H1 (cell line): ENCODE results near the gene TP73. TPM values are rescaled to one million over a fixed set of nuclear protein-coding genes. Genes with fewer than 3 reads are reported as not detected.

Experiments
- CTCF ChIA-PET: fragments of 300-600 bp; sonication (Branson Sonifier 250); formaldehyde crosslinking; loops from one replicate; lab custom pipeline; 2021; ENCODE audit not compliant: partially characterized antibody; lab: Charles Lee
- POLR2A ChIA-PET: fragments of 300-600 bp; sonication (Branson Sonifier 250); formaldehyde crosslinking; loops from one replicate; lab custom pipeline; 2021; ENCODE audit warnings: inconsistent platforms; ENCODE audit not compliant: partially characterized antibody; lab: Charles Lee
- DNase-seq, 2 experiments: peaks; one replicate each; pipeline versions ENCODE4 v3.0.0 to v3.0.0-alpha.2; 2010 to 2022; ENCODE audit warnings: low spot score in 2 of 2, low read depth in 1 of 2, mixed read lengths in 1 of 2
- FAIRE-seq: peaks from 2 replicates; lab custom pipeline; 2011; peaks lifted over from hg19 to GRCh38; lab: Jason Lieb, UNC
- H2AFZ ChIP-seq: 2 replicates; pipeline ENCODE4 v1.8.1; 2012; ENCODE audit warnings: low read length, inconsistent platforms
- H2AK5ac ChIP-seq: 2 replicates; pipeline ENCODE4 v1.6.1; 2013; ENCODE audit warnings: low read depth, low read length
- H2BK120ac ChIP-seq: replicated peaks from 2 replicates; pipeline ENCODE3; 2013; ENCODE audit warnings: low read depth, low read length, inconsistent platforms
- H2BK12ac ChIP-seq: 2 replicates; pipeline ENCODE4 v1.6.1; 2013; ENCODE audit warnings: low read depth, low read length
- H2BK15ac ChIP-seq: 2 replicates; pipeline ENCODE4 v1.6.1; 2013; ENCODE audit warnings: low read length
- H2BK20ac ChIP-seq: 2 replicates; pipeline ENCODE4 v1.6.1; 2013; ENCODE audit warnings: low read length
- H2BK5ac ChIP-seq: 2 replicates; pipeline ENCODE4 v1.6.1; 2013; ENCODE audit warnings: low read depth, low read length
- H3K14ac ChIP-seq: 2 replicates; pipeline ENCODE4 v1.6.1; 2013; ENCODE audit warnings: inconsistent platforms; ENCODE audit not compliant: insufficient read length
- H3K18ac ChIP-seq: 2 replicates; pipeline ENCODE4 v1.6.1; 2013; ENCODE audit warnings: low read length; ENCODE audit errors: extremely low read depth
- H3K23ac ChIP-seq: 2 replicates; pipeline ENCODE4 v1.6.1; 2013; ENCODE audit warnings: inconsistent platforms; ENCODE audit not compliant: insufficient read length
- H3K23me2 ChIP-seq: 2 replicates; pipeline ENCODE4 v1.6.1; 2013; ENCODE audit warnings: low read depth, low read length
- H3K27ac ChIP-seq: 2 replicates; pipeline ENCODE4 v1.6.1; 2011; ENCODE audit warnings: low read depth, low read length, inconsistent platforms
- H3K27me3 ChIP-seq, 4 experiments: replicated peaks in 1 of 4; 1 replicate in 1 of 4; 2 replicates in 3 of 4; pipeline versions ENCODE4 v1.6.1 to v1.8.1; 2011 to 2013; ENCODE audit warnings: low read length in 3 of 4, mild to moderate bottlenecking in 3 of 4, inconsistent platforms in 2 of 4, mixed read lengths in 2 of 4, moderate library complexity in 1 of 4; ENCODE audit not compliant: control insufficient read depth in 3 of 4, insufficient read depth in 3 of 4; ENCODE audit errors: extremely low read depth in 1 of 4
- H3K36me3 ChIP-seq, 4 experiments: 2 replicates each; pipeline versions ENCODE4 v1.6.1 to v1.8.1; 2011 to 2013; ENCODE audit warnings: mild to moderate bottlenecking in 4 of 4, low read length in 3 of 4, moderate library complexity in 2 of 4, control low read depth in 1 of 4, inconsistent platforms in 1 of 4; ENCODE audit not compliant: insufficient read depth in 4 of 4, control insufficient read depth in 2 of 4
- H3K4ac ChIP-seq: replicated peaks from 2 replicates; pipeline ENCODE3; 2013; ENCODE audit warnings: low read length, low read depth, mixed read lengths, inconsistent platforms; ENCODE audit not compliant: insufficient read length
- H3K4me1 ChIP-seq, 4 experiments: replicated peaks in 1 of 4; 1 replicate in 1 of 4; 2 replicates in 3 of 4; pipeline versions ENCODE4 v1.6.1 to v1.8.1; 2011 to 2013; ENCODE audit warnings: low read length in 3 of 4, inconsistent platforms in 2 of 4, mixed read lengths in 1 of 4; ENCODE audit not compliant: insufficient read depth in 4 of 4, control insufficient read depth in 3 of 4
- H3K4me2 ChIP-seq, 2 experiments: 2 replicates each; pipeline versions ENCODE4 v1.6.1 to v1.8.1; 2011 to 2013; ENCODE audit warnings: low read depth in 2 of 2, low read length in 2 of 2, control low read depth in 1 of 2, inconsistent platforms in 1 of 2, mild to moderate bottlenecking in 1 of 2; ENCODE audit not compliant: insufficient read depth in 1 of 2
- H3K4me3 ChIP-seq, 4 experiments: fragments of 200-600, 300-600 bp in 1 of 4; sonication (generic), shearing (Covaris generic), sonication (Bioruptor Twin) in 1 of 4; 2 replicates each; pipeline versions ENCODE4 v1.5.1 to v1.8.1; 2011 to 2016; ENCODE audit warnings: low read length in 4 of 4, low read depth in 3 of 4, control low read depth in 2 of 4, inconsistent platforms in 2 of 4, mild to moderate bottlenecking in 2 of 4, mixed read lengths in 1 of 4, moderate library complexity in 1 of 4; ENCODE audit not compliant: insufficient read depth in 2 of 4; ENCODE audit errors: extremely low read depth in 1 of 4
- H3K56ac ChIP-seq: replicated peaks from 2 replicates; pipeline ENCODE3; 2013; ENCODE audit warnings: low read depth, mild to moderate bottlenecking, mixed read lengths, low read length, inconsistent platforms; ENCODE audit not compliant: insufficient read length
- H3K79me1 ChIP-seq: 2 replicates; pipeline ENCODE4 v1.6.1; 2013; ENCODE audit warnings: low read depth, low read length, control low read depth
- H3K79me2 ChIP-seq, 2 experiments: 2 replicates each; pipeline versions ENCODE4 v1.6.1 to v1.8.1; 2012 to 2013; ENCODE audit warnings: low read length in 2 of 2, mild to moderate bottlenecking in 2 of 2, inconsistent platforms in 1 of 2; ENCODE audit not compliant: insufficient read depth in 2 of 2, control insufficient read depth in 1 of 2
- H3K9ac ChIP-seq, 4 experiments: replicated peaks in 1 of 4; 1 replicate in 1 of 4; 2 replicates in 3 of 4; pipeline versions ENCODE4 v1.6.1 to v1.8.1; 2011 to 2013; ENCODE audit warnings: low read depth in 3 of 4, low read length in 3 of 4, control low read depth in 2 of 4, mild to moderate bottlenecking in 2 of 4, moderate library complexity in 2 of 4, inconsistent platforms in 1 of 4; ENCODE audit errors: extremely low read depth in 1 of 4
- H3K9me3 ChIP-seq, 2 experiments: 2 replicates each; pipeline versions ENCODE4 v1.6.1 to v1.8.1; 2012 to 2013; ENCODE audit warnings: mild to moderate bottlenecking in 2 of 2, moderate library complexity in 2 of 2, control low read depth in 1 of 2, inconsistent platforms in 1 of 2, low read depth in 1 of 2, low read length in 1 of 2, mixed read lengths in 1 of 2; ENCODE audit not compliant: insufficient read depth in 2 of 2
- H4K20me1 ChIP-seq, 2 experiments: replicated peaks in 1 of 2; 2 replicates each; pipeline versions ENCODE3 to v1.8.1; 2011 to 2013; ENCODE audit warnings: inconsistent platforms in 2 of 2, low read length in 2 of 2, mild to moderate bottlenecking in 1 of 2; ENCODE audit not compliant: insufficient read depth in 2 of 2, control insufficient read depth in 1 of 2
- H4K5ac ChIP-seq: 2 replicates; pipeline ENCODE4 v1.6.1; 2013; ENCODE audit warnings: low read length, low read depth, mixed read lengths, inconsistent platforms; ENCODE audit not compliant: insufficient read length
- H4K8ac ChIP-seq: 2 replicates; pipeline ENCODE4 v1.8.0; 2013; ENCODE audit warnings: mild to moderate bottlenecking, moderate library complexity, low read length, inconsistent platforms; ENCODE audit not compliant: insufficient read depth; ENCODE audit errors: extremely low read depth
- H4K91ac ChIP-seq: replicated peaks from 2 replicates; pipeline ENCODE3; 2013; ENCODE audit warnings: low read length, mixed read lengths, inconsistent platforms; ENCODE audit not compliant: insufficient read length
- CHD2 ChIP-seq: IDR thresholded peaks from 2 replicates; pipeline ENCODE4 v1.6.1; 2012; ENCODE audit warnings: low read length, improper control_type of control experiment
- CREB1 ChIP-seq: IDR thresholded peaks from 2 replicates; pipeline ENCODE4 v1.6.1; 2012; ENCODE audit warnings: inconsistent platforms
- HDAC2 ChIP-seq, 2 experiments: fragments of 300-600 bp in 1 of 2; sonication (generic) in 1 of 2; IDR thresholded peaks; 2 replicates each; pipeline ENCODE4 v1.6.1; 2011 to 2012; ENCODE audit warnings: low read depth in 2 of 2, low read length in 2 of 2, mild to moderate bottlenecking in 2 of 2, moderate library complexity in 2 of 2, borderline replicate concordance in 1 of 2, inconsistent platforms in 1 of 2
- KDM1A ChIP-seq: fragments of 200-600, 300-600 bp; sonication (generic); IDR thresholded peaks from 2 replicates; pipeline ENCODE4 v1.7.1; 2016; ENCODE audit warnings: mild to moderate bottlenecking, low read length, borderline replicate concordance
- KDM4A ChIP-seq: IDR thresholded peaks from one replicate; pipeline ENCODE4 v1.7.1; 2012; ENCODE audit warnings: low read depth, mild to moderate bottlenecking, moderate library complexity, low read length, inconsistent platforms; ENCODE audit not compliant: severe bottlenecking
- MAX ChIP-seq: IDR thresholded peaks from 2 replicates; pipeline ENCODE4 v1.6.1; 2012; ENCODE audit warnings: inconsistent platforms
- POLR2AphosphoS5 ChIP-seq: IDR thresholded peaks from 2 replicates; pipeline ENCODE4 v1.6.1; 2011; ENCODE audit warnings: low read depth, low read length
- SAP30 ChIP-seq: fragments of 300-600 bp; sonication (generic); IDR thresholded peaks from 2 replicates; pipeline ENCODE4 v1.7.1; 2012; ENCODE audit warnings: low read length, moderate library complexity, mild to moderate bottlenecking, inconsistent platforms; ENCODE audit not compliant: insufficient read depth, insufficient replicate concordance
- SUZ12 ChIP-seq: fragments of 200-600 bp; sonication (generic); IDR thresholded peaks from 2 replicates; pipeline ENCODE4 v1.6.1; 2012; ENCODE audit warnings: mild to moderate bottlenecking, inconsistent platforms, low read length, moderate library complexity, mixed read lengths
- TAF7 ChIP-seq: optimal IDR thresholded peaks from 2 replicates; pipeline ENCODE3; 2011; ENCODE audit warnings: low read depth, mild to moderate bottlenecking, inconsistent platforms, low read length, moderate library complexity, borderline replicate concordance
- WGBS, 2 experiments: shearing (Covaris generic) in 1 of 2; methylation state at CpG; one replicate each; pipeline versions ENCODE4 v1.1.6 to v1.1.7; 2013 to 2015; ENCODE audit warnings: low lambda C conversion rate in 2 of 2, mixed read lengths in 2 of 2, inconsistent platforms in 1 of 2, low coverage in 1 of 2, missing lambda C conversion rate in 1 of 2; ENCODE audit not compliant: insufficient replicate concordance in 2 of 2, insufficient coverage in 1 of 2, insufficient read length in 1 of 2; ENCODE audit errors: extremely low coverage in 1 of 2, missing lambda C conversion rate in 1 of 2; 5-methylcytosine and 5-hydroxymethylcytosine counted together
- polyA plus RNA-seq, 7 experiments: library from polyadenylated mRNA; depleted of rRNA in 3 of 7; stranded (reverse) in 5 of 7; unstranded in 2 of 7; fragments of >200 nt in 5 of 7; fragments of 200-250 nt in 2 of 7; gene quantifications; 1 replicate in 5 of 7; 2 replicates in 1 of 7; 4 replicates in 1 of 7; pipeline versions ENCODE4 v1.2.1 to v1.2.3, GENCODE V29; 2011 to 2013; ENCODE audit warnings: missing spikeins in 2 of 7, mixed read lengths in 2 of 7
- total RNA-seq: library from RNA; stranded (reverse); fragmentation: NEBNext Ultra II Directional; extraction: Animal tissue kit (Norgen Biotek cat#: 25700); gene quantifications from 2 replicates; pipeline ENCODE4 v1.2.1, GENCODE V29; 2021

Gene TP73
- total and polyA plus RNA-seq, 2 of the 8 experiments (the other 6 are each of a cell fraction or from before 2014, with no cell fraction given): 2.6 to 3.1 TPM

GRCh38 chr1:3624200-3625136, 27.8 kb upstream of the TP73 start, which contains the start of gene TPRG1L:
TSS of gene TPRG1L (plus strand) at chr1:3625015. CDS start at chr1:3625073, 58 bp downstream.
- Histone ChIP-seq H2AFZ (peak within 1 kb of the TSS; percentile 7; the same call in 1 of the 2 replicates), H3K79me1 (no peaks in the 10 kb centered on the region), H2BK20ac (no peak within 1 kb of the TSS), H4K91ac (no peak within 1 kb of the TSS), H3K14ac (no peak within 1 kb of the TSS), H3K79me2 (no peaks in the 10 kb centered on the region; a peak in 1 of 4 replicates), H4K20me1 (peaks cover 3% of the 10 kb centered on the region in 2 experiments), H3K27ac (no peak within 1 kb of the TSS), H3K9ac (peak within 1 kb of the TSS; percentile 16 to 62 (median 56); a peak in 6 of 7 replicates), H3K4me3 (peak within 1 kb of the TSS; percentile 77 to 90 (median 86)), H4K5ac (no peak within 1 kb of the TSS), H3K23ac (no peak within 1 kb of the TSS), H3K4me2 (peak within 1 kb of the TSS; percentile 87 to 95), H3K23me2 (peaks cover 11% of the 10 kb centered on the region), H2BK12ac (no peak within 1 kb of the TSS), H3K9me3 (no peaks in the 10 kb centered on the region), H2BK5ac (no peak within 1 kb of the TSS), H3K4ac (no peak within 1 kb of the TSS), H2AK5ac (no peak within 1 kb of the TSS), H2BK120ac (no peak within 1 kb of the TSS), H2BK15ac (no peak within 1 kb of the TSS), H3K56ac (no peak within 1 kb of the TSS), H4K8ac (peak within 1 kb of the TSS; percentile 86), H3K4me1 (peaks cover 0 to 12% (median 2%) of the 10 kb centered on the region in 4 experiments; a peak in 6 of 7 replicates), H3K27me3 (no peaks in the 10 kb centered on the region), H3K36me3 (peaks cover 0 to 20% (median 6%) of the 10 kb centered on the region in 4 experiments; a peak in 6 of 8 replicates), H3K18ac (no peak within 1 kb of the TSS)
- DNase-seq (peak; percentile 82 to 99), FAIRE-seq (no peak)
- POLR2A ChIA-PET: interaction anchor here (0.9 to 1.5 kb wide), 3 partner anchors 9 to 132 kb away, joined by 3 read pairs; no protein-coding TSS in a partner anchor
- CTCF ChIA-PET: interaction anchor here (1.0 to 6.7 kb wide), 6 partner anchors 34 to 171 kb away, joined by 4 to 148 read pairs (median 5); no protein-coding TSS in a partner anchor
- 5% methylated on average over 47 of the region's 108 CpGs; no CpG with 5 or more reads in 1 of the 2 experiments for WGBS, 2 experiments
- TF ChIP-seq CHD2 (peak; percentile 76), MAX (peak; percentile 78), KDM1A (no peak), SAP30 (peak; percentile 60), HDAC2 (IDR thresholded peaks at IDR 0.05; ENCODE audit: borderline replicate concordance in 1 of 2, low read depth in 2 of 2, low read length in 2 of 2) (peak in 1 of 2 experiments; percentile 45; a peak in 1 of 4 replicates), SUZ12 (no peak), POLR2AphosphoS5 (no peak), TAF7 (no peak), CREB1 (peak; percentile 71), KDM4A (peak; percentile 98)
